ENCODE measurements around the gene HAPLN2.
A peak's percentile ranks its signal among the peaks of the same experiment; 100 is the strongest.

The HAPLN2 gene

DNA sequence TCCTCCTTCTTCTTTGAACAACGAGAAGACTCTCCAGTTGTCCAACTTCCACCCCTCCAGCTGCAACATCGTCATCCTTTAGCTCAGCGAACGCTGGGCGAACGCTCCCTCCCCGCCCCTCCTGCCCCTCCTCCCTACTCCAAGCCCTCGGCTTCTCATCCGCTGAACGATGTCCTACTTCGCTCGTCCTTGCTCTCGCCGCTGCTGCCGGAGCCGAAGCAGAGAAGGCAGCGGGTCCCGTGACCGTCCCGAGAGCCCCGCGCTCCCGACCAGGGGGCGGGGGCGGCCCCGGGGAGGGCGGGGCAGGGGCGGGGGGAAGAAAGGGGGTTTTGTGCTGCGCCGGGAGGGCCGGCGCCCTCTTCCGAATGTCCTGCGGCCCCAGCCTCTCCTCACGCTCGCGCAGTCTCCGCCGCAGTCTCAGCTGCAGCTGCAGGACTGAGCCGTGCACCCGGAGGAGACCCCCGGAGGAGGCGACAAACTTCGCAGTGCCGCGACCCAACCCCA is 22.6 kb downstream of the HAPLN2 start, which contains the start of gene BCAN:
Gene BCAN, plus strand, starts transcription at position 357 of the 504 bp plus-strand sequence. CDS start 3,938 bp downstream, outside the sequence.
- H3K27ac Mint-ChIP-seq: no peak within 1 kb of the TSS
- peaks cover 38% of the 10 kb centered on the region for H3K4me1 Mint-ChIP-seq (ENCODE audit: low read depth)
- H3K4me3 Mint-ChIP-seq: peak within 1 kb of the TSS; percentile 54
- no peaks in the 10 kb centered on the region for H3K9me3 Mint-ChIP-seq
- peaks cover 6% of the 10 kb centered on the region for H3K36me3 Mint-ChIP-seq (ENCODE audit: low read depth)
- H3K27me3 Mint-ChIP-seq (ENCODE audit: low read depth): peaks cover 83% of the 10 kb centered on the region

DNA sequence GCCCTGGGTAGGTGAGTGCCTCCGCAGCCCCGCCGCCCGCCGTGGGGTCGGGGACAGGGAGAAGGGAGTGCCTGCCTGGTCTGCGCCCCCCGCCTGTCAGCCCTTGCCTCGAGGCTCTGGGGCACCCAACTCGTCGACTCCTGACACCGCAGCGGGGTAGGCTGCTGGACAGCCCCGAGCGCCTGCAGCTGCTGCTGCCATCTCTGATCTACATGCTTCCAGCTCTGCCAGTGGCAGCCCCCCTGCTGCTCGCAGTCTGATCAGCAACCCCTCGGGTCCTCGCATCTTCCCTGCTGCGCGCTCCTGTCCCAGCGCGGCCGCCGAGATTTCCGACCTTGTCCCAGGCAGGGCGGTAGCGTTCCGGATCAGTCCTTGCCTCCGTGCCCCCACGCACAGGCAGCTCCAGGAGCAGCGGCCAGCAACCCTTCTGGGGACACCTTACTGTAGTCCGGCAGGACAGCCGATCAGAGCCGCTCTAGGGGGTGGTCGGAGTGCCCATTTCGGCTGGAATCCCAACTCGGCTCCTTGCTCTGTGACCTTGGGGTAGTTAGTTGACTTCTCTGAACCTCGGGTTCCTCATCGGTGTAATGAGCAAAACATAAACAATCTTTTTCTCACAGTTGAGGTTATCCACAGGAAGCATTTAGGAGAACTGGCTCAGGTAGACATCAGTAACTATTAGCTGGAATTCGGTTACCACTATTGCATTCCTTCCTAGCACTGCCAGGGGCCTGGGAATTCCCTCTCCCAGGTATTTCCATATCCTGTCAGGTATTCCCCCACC is 23.2 kb downstream of the HAPLN2 start:
- peaks cover 38% of the 10 kb centered on the region for H3K4me1 Mint-ChIP-seq (ENCODE audit: low read depth)
- peaks cover 84% of the 10 kb centered on the region for H3K27me3 Mint-ChIP-seq (ENCODE audit: low read depth)
- H3K36me3 Mint-ChIP-seq (ENCODE audit: low read depth): peaks cover 6% of the 10 kb centered on the region
- H3K27ac Mint-ChIP-seq: no peak overlapping the region
- H3K4me3 Mint-ChIP-seq: no peak overlapping the region
- no peaks in the 10 kb centered on the region for H3K9me3 Mint-ChIP-seq

DNA sequence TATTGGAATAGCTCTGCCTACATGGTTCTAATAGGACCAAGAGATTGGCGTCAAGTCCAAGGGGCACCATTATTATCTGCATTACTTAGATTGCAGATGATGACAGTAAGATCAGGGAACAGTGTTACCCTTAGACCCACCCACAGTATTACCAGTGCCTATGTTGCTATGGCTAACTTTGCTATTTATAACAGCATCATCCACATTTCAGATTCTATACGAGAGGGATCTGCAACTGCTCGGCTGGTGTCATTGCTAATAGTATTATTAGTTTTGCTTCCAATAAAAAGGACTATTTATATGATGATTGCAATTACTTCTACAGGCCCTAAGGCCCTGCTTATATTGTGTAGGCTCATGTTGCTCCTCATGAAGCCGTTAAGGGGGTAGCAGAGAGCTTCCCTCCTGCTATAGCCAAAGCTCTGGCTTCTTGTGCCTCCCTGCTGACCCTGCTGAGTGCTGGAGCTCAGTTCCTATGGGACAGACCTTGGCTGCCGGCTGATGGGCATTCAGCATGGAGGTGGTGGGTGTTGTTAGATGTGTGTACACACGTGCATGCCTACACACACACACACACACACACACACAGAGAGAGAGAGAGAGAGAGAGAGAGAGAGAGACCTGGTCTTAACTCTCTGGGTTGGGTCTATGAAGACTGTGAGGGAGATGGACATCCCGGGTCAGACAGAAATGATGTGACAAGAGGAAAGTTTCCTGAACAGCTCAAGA is 24.0 kb downstream of the HAPLN2 start:
- H3K9me3 Mint-ChIP-seq: no peaks in the 10 kb centered on the region

DNA sequence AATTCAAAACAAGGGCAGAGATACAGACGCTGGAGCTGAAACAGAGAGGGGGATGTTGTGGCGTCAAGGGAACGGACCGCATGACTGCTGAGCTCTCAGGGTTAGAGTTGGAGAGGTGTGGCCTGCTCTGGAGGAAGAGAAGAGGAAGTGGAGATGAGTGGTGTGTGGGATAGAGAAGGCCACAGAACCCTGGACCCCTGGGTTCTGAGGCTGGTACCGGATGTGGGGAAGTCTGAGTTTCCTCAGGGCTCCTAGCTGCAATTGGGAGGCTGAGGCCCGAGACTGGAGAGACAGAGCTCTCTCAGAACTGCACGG is 24.5 kb downstream of the HAPLN2 start:
- Mint-ChIP-seq H3K9me3 (no peaks in the 10 kb centered on the region), H3K27ac (peak overlapping the region; percentile 14), H3K36me3 (ENCODE audit: low read depth) (peaks cover 6% of the 10 kb centered on the region), H3K4me1 (ENCODE audit: low read depth) (peaks cover 38% of the 10 kb centered on the region), H3K4me3 (peak overlapping the region; percentile 38), H3K27me3 (ENCODE audit: low read depth) (peaks cover 87% of the 10 kb centered on the region)

More for the DNA sequence above, 24.0 kb downstream of the HAPLN2 start:
- H3K4me1 Mint-ChIP-seq (ENCODE audit: low read depth): peaks cover 38% of the 10 kb centered on the region
- peak overlapping the region; percentile 38 for H3K4me3 Mint-ChIP-seq
- peaks cover 87% of the 10 kb centered on the region for H3K27me3 Mint-ChIP-seq (ENCODE audit: low read depth)
- peak overlapping the region; percentile 14 for H3K27ac Mint-ChIP-seq
- peaks cover 6% of the 10 kb centered on the region for H3K36me3 Mint-ChIP-seq (ENCODE audit: low read depth)

DNA sequence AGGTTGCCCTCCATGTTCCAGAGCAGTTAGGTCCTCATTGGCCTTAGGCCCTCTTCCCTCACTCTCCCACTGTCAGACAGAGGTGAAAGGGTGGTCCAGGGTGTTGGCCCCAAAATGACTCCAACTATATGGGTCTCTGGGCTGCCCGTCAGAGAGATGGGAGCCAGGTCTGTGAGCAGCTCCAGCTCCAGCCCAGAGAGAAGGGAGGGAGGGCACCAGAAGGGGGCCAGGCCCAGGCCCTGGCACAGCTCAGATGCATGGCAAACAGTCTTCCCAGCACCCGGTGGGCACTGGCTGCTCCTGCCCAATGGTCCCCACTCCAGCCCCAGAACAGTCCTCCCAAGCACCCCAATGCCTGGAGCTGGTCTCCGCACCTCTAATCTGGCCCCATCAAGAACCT is 24.9 kb downstream of the HAPLN2 start:
- H3K27ac Mint-ChIP-seq: no peak overlapping the region
- peaks cover 87% of the 10 kb centered on the region for H3K27me3 Mint-ChIP-seq (ENCODE audit: low read depth)
- peaks cover 38% of the 10 kb centered on the region for H3K4me1 Mint-ChIP-seq (ENCODE audit: low read depth)

DNA sequence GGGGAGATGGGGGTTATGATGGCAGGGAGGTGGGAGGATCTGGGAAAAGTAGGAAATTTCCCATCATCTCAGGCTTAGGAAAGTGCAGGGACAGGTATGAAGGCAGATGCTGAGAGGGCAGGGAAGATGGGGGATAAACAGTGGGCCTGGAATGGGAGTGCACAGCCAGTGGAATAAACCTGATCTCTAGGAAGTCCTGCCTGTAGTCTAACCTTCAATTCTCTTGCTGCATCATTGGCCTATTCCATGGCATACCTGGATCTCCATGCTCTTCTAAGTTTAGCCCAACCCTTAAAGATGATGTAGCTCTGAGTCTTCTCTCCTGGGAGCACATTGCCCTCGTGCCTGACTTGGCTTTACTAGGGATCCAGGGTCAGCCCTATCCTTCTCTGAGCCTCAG is 25.4 kb downstream of the HAPLN2 start:
- H3K4me1 Mint-ChIP-seq (ENCODE audit: low read depth): peaks cover 38% of the 10 kb centered on the region
- peaks cover 6% of the 10 kb centered on the region for H3K36me3 Mint-ChIP-seq (ENCODE audit: low read depth)
- no peak overlapping the region for H3K27ac Mint-ChIP-seq
- H3K4me3 Mint-ChIP-seq: no peak overlapping the region
- no peaks in the 10 kb centered on the region for H3K9me3 Mint-ChIP-seq
- H3K27me3 Mint-ChIP-seq (ENCODE audit: low read depth): peaks cover 86% of the 10 kb centered on the region

More for the DNA sequence above, 24.9 kb downstream of the HAPLN2 start:
- no peaks in the 10 kb centered on the region for H3K9me3 Mint-ChIP-seq
- H3K4me3 Mint-ChIP-seq: no peak overlapping the region
- peaks cover 6% of the 10 kb centered on the region for H3K36me3 Mint-ChIP-seq (ENCODE audit: low read depth)

DNA sequence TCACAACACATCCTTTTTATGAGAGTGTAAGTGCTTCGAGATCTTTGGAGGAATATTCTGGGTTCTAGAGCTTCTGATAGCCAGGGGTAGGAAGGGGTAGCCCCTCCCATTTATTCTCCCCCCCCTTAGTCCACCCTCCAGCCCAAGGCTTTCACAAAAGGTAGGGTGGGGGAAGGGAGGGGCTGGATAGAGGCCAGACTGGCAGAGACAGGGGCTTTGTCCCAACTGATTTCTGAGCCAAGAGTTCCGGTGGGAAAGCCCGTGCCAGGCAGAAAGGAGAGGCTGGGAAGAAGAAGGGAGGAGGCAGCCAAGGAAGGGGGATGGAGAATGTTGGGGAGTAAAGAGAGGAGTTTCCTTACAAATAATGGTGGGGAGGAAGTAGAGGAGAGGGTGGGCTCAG is 25.8 kb downstream of the HAPLN2 start:
- Mint-ChIP-seq H3K4me3 (no peak overlapping the region), H3K4me1 (ENCODE audit: low read depth) (peaks cover 38% of the 10 kb centered on the region), H3K27ac (no peak overlapping the region), H3K27me3 (ENCODE audit: low read depth) (peaks cover 86% of the 10 kb centered on the region), H3K36me3 (ENCODE audit: low read depth) (peaks cover 6% of the 10 kb centered on the region), H3K9me3 (no peaks in the 10 kb centered on the region)

DNA sequence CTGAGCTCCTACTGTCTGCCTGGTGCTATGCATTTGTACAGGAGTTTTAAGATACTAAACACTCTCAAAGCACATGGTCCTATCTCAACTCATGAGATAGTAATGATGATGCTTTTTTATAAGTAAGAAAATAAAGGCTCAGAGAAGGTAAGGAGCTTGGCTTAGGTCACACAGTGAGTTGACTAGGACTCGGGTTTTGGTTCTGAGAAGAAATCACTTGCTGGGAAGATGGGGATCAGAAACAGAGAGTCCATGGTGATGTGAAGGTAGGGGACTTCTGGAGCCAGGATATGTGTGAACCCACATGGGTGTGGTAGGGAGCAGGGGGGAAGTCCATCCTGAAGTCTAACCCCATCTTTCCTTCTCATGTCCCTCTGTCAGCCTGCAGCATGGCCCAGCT is 26.5 kb downstream of the HAPLN2 start:
- Mint-ChIP-seq H3K27me3 (ENCODE audit: low read depth) (peaks cover 85% of the 10 kb centered on the region), H3K9me3 (no peaks in the 10 kb centered on the region), H3K4me3 (no peak overlapping the region), H3K4me1 (ENCODE audit: low read depth) (peaks cover 38% of the 10 kb centered on the region), H3K27ac (no peak overlapping the region), H3K36me3 (ENCODE audit: low read depth) (peaks cover 6% of the 10 kb centered on the region)

DNA sequence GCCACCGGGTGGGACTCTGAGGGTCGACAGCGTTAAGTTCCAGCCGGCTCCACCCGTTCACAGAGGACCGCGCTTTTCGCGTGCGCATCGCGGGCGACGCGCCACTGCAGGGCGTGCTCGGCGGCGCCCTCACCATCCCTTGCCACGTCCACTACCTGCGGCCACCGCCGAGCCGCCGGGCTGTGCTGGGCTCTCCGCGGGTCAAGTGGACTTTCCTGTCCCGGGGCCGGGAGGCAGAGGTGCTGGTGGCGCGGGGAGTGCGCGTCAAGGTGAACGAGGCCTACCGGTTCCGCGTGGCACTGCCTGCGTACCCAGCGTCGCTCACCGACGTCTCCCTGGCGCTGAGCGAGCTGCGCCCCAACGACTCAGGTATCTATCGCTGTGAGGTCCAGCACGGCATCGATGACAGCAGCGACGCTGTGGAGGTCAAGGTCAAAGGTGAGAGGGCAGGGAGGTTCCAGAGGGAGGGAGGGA is 27.6 kb downstream of the HAPLN2 start:
- H3K27me3 Mint-ChIP-seq (ENCODE audit: low read depth): peaks cover 80% of the 10 kb centered on the region
- H3K36me3 Mint-ChIP-seq (ENCODE audit: low read depth): peaks cover 6% of the 10 kb centered on the region
- no peaks in the 10 kb centered on the region for H3K9me3 Mint-ChIP-seq
- H3K4me3 Mint-ChIP-seq: no peak overlapping the region
- H3K4me1 Mint-ChIP-seq (ENCODE audit: low read depth): peaks cover 32% of the 10 kb centered on the region
- H3K27ac Mint-ChIP-seq: no peak overlapping the region

DNA sequence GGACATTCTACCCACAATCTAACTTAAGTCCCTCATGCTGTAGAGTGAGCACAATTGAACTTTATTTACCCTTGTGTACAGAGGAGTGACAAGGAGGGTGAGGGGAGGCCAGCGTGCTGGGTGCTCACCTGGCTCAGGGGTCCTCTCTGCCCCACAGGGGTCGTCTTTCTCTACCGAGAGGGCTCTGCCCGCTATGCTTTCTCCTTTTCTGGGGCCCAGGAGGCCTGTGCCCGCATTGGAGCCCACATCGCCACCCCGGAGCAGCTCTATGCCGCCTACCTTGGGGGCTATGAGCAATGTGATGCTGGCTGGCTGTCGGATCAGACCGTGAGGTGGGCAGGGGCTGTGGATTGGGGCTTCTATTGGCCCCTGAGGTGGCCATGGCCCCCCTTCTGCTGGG is 28.1 kb downstream of the HAPLN2 start:
- Mint-ChIP-seq H3K27me3 (ENCODE audit: low read depth) (peaks cover 82% of the 10 kb centered on the region), H3K27ac (no peak overlapping the region), H3K9me3 (no peaks in the 10 kb centered on the region), H3K4me3 (no peak overlapping the region), H3K36me3 (ENCODE audit: low read depth) (peaks cover 6% of the 10 kb centered on the region), H3K4me1 (ENCODE audit: low read depth) (peaks cover 33% of the 10 kb centered on the region)

DNA sequence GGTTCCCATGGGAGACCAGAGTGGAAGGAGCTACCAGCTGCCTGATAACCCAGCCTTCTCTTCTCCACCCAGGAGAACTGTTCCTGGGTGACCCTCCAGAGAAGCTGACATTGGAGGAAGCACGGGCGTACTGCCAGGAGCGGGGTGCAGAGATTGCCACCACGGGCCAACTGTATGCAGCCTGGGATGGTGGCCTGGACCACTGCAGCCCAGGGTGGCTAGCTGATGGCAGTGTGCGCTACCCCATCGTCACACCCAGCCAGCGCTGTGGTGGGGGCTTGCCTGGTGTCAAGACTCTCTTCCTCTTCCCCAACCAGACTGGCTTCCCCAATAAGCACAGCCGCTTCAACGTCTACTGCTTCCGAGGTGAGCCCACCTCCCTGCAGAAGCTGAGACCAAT is 29.3 kb downstream of the HAPLN2 start:
- Mint-ChIP-seq H3K4me1 (ENCODE audit: low read depth) (peaks cover 23% of the 10 kb centered on the region), H3K4me3 (no peak overlapping the region), H3K9me3 (no peaks in the 10 kb centered on the region), H3K27ac (no peak overlapping the region), H3K36me3 (ENCODE audit: low read depth) (peaks cover 3% of the 10 kb centered on the region), H3K27me3 (ENCODE audit: low read depth) (peaks cover 81% of the 10 kb centered on the region)

DNA sequence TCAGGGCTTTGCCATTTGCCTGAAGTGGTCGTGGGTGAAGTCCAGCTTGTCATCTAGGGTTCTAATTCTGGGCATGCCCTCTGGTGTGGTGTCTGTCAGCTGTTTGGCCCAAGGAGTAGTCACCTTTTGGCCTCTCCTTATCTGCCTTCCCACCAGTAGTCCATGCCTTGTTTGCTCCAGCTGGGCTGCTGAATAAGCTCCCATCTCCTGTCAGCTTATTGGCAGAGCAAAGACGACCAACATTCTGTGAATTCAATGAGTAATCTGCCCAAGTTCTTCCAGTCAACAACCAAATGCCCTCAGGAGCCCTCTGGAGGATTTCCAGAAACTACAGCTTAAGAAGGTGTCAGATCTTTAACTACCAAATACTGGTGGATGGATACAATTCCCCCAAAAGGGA is 29.7 kb downstream of the HAPLN2 start:
- peaks cover 18% of the 10 kb centered on the region for H3K4me1 Mint-ChIP-seq (ENCODE audit: low read depth)
- H3K4me3 Mint-ChIP-seq: no peak overlapping the region
- no peaks in the 10 kb centered on the region for H3K36me3 Mint-ChIP-seq (ENCODE audit: low read depth)
- peaks cover 81% of the 10 kb centered on the region for H3K27me3 Mint-ChIP-seq (ENCODE audit: low read depth)
- H3K9me3 Mint-ChIP-seq: no peaks in the 10 kb centered on the region
- no peak overlapping the region for H3K27ac Mint-ChIP-seq

DNA sequence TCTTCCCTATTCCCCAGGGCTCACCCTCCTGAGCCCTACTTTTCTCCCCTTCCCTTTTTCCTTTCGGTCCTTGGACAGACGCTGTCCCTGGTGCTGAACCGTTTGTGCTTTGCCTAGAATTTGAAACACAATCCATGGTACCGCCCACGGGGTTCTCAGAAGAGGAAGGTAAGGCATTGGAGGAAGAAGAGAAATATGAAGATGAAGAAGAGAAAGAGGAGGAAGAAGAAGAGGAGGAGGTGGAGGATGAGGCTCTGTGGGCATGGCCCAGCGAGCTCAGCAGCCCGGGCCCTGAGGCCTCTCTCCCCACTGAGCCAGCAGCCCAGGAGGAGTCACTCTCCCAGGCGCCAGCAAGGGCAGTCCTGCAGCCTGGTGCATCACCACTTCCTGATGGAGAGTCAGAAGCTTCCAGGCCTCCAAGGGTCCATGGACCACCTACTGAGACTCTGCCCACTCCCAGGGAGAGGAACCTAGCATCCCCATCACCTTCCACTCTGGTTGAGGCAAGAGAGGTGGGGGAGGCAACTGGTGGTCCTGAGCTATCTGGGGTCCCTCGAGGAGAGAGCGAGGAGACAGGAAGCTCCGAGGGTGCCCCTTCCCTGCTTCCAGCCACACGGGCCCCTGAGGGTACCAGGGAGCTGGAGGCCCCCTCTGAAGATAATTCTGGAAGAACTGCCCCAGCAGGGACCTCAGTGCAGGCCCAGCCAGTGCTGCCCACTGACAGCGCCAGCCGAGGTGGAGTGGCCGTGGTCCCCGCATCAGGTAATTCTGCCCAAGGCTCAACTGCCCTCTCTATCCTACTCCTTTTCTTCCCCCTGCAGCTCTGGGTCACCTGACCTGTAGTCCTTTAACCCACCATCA is 33.1 kb downstream of the HAPLN2 start:
- Mint-ChIP-seq H3K4me1 (ENCODE audit: low read depth) (peaks cover 5% of the 10 kb centered on the region), H3K36me3 (ENCODE audit: low read depth) (no peaks in the 10 kb centered on the region), H3K27ac (no peak overlapping the region), H3K4me3 (no peak overlapping the region), H3K27me3 (ENCODE audit: low read depth) (peaks cover 89% of the 10 kb centered on the region), H3K9me3 (no peaks in the 10 kb centered on the region)

DNA sequence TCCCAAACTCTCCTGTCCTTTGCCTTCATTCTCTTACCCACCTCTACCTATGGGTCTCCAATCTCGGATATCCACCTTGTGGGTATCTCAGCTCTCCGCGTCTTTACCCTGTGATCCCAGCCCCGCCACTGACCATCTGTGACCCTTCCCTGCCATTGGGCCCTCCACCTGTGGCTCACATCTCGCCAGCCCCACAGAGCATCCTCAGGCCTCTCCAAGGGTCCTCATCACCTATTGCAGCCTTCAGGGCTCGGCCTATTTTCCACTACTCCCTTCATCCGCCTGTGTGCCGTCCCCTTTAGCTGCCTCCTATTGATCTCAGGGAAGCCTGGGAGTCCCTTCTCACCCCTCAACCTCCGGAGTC is 33.8 kb downstream of the HAPLN2 start:
- H3K27ac Mint-ChIP-seq: no peak overlapping the region
- peaks cover 87% of the 10 kb centered on the region for H3K27me3 Mint-ChIP-seq (ENCODE audit: low read depth)
- no peak overlapping the region for H3K4me3 Mint-ChIP-seq
- peaks cover 11% of the 10 kb centered on the region for H3K4me1 Mint-ChIP-seq (ENCODE audit: low read depth)
- no peaks in the 10 kb centered on the region for H3K36me3 Mint-ChIP-seq (ENCODE audit: low read depth)
- H3K9me3 Mint-ChIP-seq: no peaks in the 10 kb centered on the region

Measured in T-helper 1 cell treated with Interleukin-12 subunit alpha and Interleukin-12 subunit beta and Interleukin-4 antibody, amounts not matched to agents 30 μg/mL and 1 μg/mL, for 36 hours (primary cell).